Measurements from ENCODE around the gene RALA.

Gene RALA

GRCh38 chr7:39614299-39614698 lies 9.1 kb upstream of the RALA start:
- DNase-seq, result no peak

GRCh38 chr7:39615350-39615975 lies 7.9 kb upstream of the RALA start:
- DNase-seq, result no peak

GRCh38 chr7:39616138-39616537 lies 7.2 kb upstream of the RALA start:
- DNase-seq, result no peak

GRCh38 chr7:39617005-39617404 lies 6.4 kb upstream of the RALA start:
- no peak for DNase-seq

GRCh38 chr7:39618868-39619267 lies 4.5 kb upstream of the RALA start:
- DNase-seq, result no peak

- DNase-seq, result no peak
Observed at GRCh38 chr7:39620486-39620885, 2.9 kb upstream of the RALA start.

GRCh38 chr7:39621261-39621660 lies 2.1 kb upstream of the RALA start:
- no peak for DNase-seq

GRCh38 chr7:39621784-39622411 lies 1.5 kb upstream of the RALA start:
- DNase-seq, result no peak

- no peak for DNase-seq
Observed at GRCh38 chr7:39622609-39623008, 763 bp upstream of the RALA start.

- DNase-seq, result peak in 1 of 2 experiments; percentile 51
Observed at GRCh38 chr7:39623732-39624441, 515 bp downstream of the RALA start.

GRCh38 chr7:39624442-39624807 lies 1.1 kb downstream of the RALA start:
- no peak for DNase-seq

- DNase-seq, result no peak
Observed at GRCh38 chr7:39624935-39625694, 1.7 kb downstream of the RALA start.

- DNase-seq, result no peak
Observed at GRCh38 chr7:39631736-39632308, 8.4 kb downstream of the RALA start.

GRCh38 chr7:39633563-39634477 lies 10.4 kb downstream of the RALA start:
- DNase-seq, result no peak

GRCh38 chr7:39634478-39634805 lies 11.1 kb downstream of the RALA start:
- DNase-seq, result no peak

- no peak for DNase-seq
Observed at GRCh38 chr7:39637400-39637799, 14.0 kb downstream of the RALA start.

- no peak for DNase-seq
Observed at GRCh38 chr7:39637963-39638485, 14.7 kb downstream of the RALA start.

- DNase-seq, result no peak
Observed at GRCh38 chr7:39642896-39643295, 19.5 kb downstream of the RALA start.

- DNase-seq, result no peak
Observed at GRCh38 chr7:39644170-39644569, 20.8 kb downstream of the RALA start.

GRCh38 chr7:39645482-39646407 lies 22.4 kb downstream of the RALA start:
- DNase-seq, result no peak

- no peak for DNase-seq
Observed at GRCh38 chr7:39647816-39648215, 24.4 kb downstream of the RALA start.

All from NCI-H1930 (cell line).